ENCODE measurements around the gene SHTN1.

The SHTN1 gene

DNA sequence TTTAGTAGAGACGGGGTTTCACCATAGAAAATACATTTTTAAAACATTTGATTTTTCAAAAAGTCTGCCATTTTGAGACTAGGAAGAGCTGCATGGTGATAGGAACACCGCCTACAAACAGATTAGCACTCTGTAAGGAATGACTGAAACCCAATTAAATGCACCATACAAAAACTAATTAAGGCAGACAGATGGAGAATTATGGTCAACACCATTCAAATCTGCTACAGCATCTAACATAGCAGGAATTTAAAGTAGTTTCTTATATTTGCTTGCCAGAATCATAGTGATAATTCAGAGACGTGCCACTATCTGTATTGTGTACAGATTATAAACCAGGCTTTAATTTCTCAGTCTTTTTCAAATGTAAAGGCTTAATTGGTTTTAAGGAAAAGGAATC is 87.5 kb downstream of the SHTN1 start:
- H3K4me3 ChIP-seq (ENCODE audit: control insufficient read depth, low read depth, low read length), result no peak overlapping the region
- no peak for DNase-seq (ENCODE audit: low read depth)
- TF ChIP-seq CTCF (IDR thresholded peaks at IDR 0.05; ENCODE audit: control insufficient read depth, insufficient read depth, low read depth, low read length, missing control alignments), result no peak

DNA sequence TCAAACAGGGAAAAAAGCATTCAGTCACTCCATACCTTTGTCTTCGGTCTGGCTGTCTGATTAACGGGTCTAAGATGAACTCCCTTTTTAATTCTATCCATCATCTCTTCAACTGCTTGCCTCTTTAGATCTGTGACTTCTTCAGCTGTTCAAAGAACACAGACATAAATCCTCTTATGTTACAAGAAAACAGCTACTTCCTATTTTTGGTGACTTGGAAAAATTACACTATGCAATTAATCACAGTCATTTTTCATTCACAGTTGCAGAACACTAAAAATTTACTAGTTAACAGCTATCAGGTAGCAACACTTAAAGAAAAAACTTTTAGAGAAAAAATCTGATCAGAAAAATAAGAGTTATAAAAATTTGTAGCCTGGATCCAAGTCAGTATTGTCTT is 89.6 kb downstream of the SHTN1 start:
- no peak for TF ChIP-seq CTCF (IDR thresholded peaks at IDR 0.05; ENCODE audit: control insufficient read depth, insufficient read depth, low read depth, low read length, missing control alignments)
- DNase-seq (ENCODE audit: low read depth), result no peak
- no peak overlapping the region for H3K4me3 ChIP-seq (ENCODE audit: control insufficient read depth, low read depth, low read length)

- no peak for TF ChIP-seq CTCF (IDR thresholded peaks at IDR 0.05; ENCODE audit: control insufficient read depth, insufficient read depth, low read depth, low read length, missing control alignments)
- DNase-seq (ENCODE audit: low read depth), result no peak
- no peak overlapping the region for H3K4me3 ChIP-seq (ENCODE audit: control insufficient read depth, low read depth, low read length)
Measured at GRCh38 chr10:116913695-116914094, 91.3 kb downstream of the SHTN1 start.

DNA sequence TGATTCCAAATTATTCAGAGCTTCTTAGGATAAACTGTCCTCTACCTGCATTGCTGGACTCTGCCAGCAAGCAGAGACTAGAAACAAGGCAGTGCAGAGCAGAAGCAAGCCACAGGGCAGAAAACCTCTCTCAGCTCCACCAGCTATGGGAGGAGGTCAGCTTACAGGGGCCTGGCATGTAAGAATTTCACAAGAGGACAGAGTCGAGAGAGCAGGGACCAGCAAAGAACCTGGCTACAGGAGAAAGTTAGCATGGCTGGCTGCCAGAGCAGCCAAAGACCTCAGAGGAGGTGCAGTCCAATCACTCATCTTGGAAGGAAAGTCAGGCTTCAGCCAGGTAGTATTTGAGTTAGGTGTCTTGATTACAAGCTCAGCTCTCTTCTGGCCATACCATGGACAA is 92.8 kb downstream of the SHTN1 start:
- no peak for DNase-seq (ENCODE audit: low read depth)
- TF ChIP-seq CTCF (IDR thresholded peaks at IDR 0.05; ENCODE audit: control insufficient read depth, insufficient read depth, low read depth, low read length, missing control alignments), result no peak
- no peak overlapping the region for H3K4me3 ChIP-seq (ENCODE audit: control insufficient read depth, low read depth, low read length)

- DNase-seq (ENCODE audit: low read depth), result no peak
- TF ChIP-seq CTCF (IDR thresholded peaks at IDR 0.05; ENCODE audit: control insufficient read depth, insufficient read depth, low read depth, low read length, missing control alignments), result no peak
- no peak overlapping the region for H3K4me3 ChIP-seq (ENCODE audit: control insufficient read depth, low read depth, low read length)
Measured at GRCh38 chr10:116910910-116911309, 94.1 kb downstream of the SHTN1 start.

- TF ChIP-seq CTCF (IDR thresholded peaks at IDR 0.05; ENCODE audit: control insufficient read depth, insufficient read depth, low read depth, low read length, missing control alignments), result no peak
- DNase-seq (ENCODE audit: low read depth), result no peak
- H3K4me3 ChIP-seq (ENCODE audit: control insufficient read depth, low read depth, low read length), result no peak overlapping the region
Measured at GRCh38 chr10:116909307-116909706, 95.7 kb downstream of the SHTN1 start.
